GM12874 (cell line): ENCODE data around the gene CHRM3.

Source experiments
- TF ChIP-seq, protein P1 (sequence below): IDR thresholded peaks from 2 replicates; pipeline ENCODE4 v1.5.1; 2011; ENCODE audit warnings: low read depth, mild to moderate bottlenecking, control low read depth, low read length, moderate library complexity; ENCODE audit not compliant: insufficient read depth

The CHRM3 gene

DNA sequence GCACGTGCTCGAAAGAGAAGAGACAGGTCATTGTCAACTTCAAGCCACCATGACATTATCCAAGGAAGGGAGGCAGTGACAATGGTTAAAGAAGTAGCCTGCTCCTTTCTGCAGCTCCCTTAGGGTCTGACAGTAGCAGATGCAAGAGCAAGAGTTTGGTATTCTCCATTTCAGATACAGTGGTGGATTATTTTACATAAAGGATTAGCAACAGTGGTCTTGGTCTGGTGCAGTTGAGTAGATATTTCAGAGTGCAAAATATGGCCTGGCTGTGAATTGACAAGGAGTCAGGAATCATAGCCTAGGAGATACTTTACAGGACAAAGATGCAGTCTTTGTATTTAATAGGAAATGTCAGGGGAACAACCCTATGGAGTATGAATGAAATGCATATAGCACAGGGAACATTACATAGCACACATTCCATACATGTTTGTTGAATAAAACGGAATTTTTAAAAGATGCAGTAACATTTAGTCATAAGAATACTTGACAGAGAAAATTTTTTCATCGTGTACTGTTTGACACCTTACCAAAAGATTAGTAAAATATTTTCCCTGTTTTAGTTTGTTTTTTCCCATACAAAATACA, 41.8 kb downstream of the CHRM3 start:
- TF ChIP-seq, protein P1, sequence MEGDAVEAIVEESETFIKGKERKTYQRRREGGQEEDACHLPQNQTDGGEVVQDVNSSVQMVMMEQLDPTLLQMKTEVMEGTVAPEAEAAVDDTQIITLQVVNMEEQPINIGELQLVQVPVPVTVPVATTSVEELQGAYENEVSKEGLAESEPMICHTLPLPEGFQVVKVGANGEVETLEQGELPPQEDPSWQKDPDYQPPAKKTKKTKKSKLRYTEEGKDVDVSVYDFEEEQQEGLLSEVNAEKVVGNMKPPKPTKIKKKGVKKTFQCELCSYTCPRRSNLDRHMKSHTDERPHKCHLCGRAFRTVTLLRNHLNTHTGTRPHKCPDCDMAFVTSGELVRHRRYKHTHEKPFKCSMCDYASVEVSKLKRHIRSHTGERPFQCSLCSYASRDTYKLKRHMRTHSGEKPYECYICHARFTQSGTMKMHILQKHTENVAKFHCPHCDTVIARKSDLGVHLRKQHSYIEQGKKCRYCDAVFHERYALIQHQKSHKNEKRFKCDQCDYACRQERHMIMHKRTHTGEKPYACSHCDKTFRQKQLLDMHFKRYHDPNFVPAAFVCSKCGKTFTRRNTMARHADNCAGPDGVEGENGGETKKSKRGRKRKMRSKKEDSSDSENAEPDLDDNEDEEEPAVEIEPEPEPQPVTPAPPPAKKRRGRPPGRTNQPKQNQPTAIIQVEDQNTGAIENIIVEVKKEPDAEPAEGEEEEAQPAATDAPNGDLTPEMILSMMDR, result no peak

DNA sequence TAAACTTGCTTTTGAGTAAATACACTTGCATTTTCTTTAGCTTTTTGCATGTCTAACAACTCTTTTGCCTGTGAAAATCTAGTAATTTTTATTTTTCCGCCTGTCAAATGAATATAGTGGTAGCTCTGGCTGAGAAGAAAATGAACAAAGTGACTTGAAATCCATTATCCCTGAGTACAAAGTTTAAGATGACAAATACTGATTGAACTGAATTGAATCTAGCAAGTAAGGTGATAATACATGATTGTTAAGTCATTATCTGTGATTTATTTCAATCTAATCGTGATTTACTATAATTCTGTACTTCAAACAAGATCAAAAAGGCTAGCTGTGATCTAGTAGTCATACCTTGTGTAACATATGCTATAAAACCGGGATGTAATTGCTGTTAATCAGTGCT, 42.8 kb downstream of the CHRM3 start:
- TF ChIP-seq, protein P1, result no peak

DNA sequence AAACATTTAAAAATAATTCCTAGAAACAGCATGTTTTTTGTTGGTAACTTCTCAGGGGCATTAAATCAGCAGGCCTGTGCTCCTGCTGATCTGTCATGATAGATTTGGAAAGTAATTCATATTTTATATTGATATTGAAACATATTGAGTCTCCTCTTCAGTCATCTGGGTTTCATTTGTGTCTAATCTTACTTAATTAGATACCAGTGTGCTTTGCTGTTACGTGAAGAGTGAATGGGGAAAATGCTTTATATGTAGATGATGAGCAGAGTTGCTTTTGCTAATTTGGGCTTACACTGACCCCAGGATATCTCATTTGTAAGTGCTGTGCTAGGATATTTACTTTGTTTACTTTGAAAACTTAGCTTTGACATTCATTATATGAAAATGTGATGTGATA, 45.9 kb downstream of the CHRM3 start:
- TF ChIP-seq, protein P1, result no peak

DNA sequence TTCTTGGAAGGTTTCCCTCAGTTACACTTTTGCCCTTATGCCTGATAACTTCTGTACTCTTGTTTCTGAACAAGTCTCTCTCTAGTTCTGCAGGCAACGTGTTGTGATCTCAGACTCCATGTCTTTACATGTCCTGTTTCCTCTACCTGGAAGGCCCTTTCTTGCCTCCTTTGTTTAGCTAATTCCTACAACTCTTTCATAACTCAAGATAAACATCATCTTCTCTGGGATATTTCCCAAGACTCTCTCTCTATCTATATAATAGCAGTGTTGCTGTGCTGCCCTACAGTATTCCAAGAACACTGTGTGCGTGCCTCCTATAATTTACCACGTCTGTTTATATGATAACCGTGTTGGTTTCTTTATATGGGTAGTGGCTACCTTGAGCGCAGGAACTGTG, 47.8 kb downstream of the CHRM3 start:
- TF ChIP-seq, protein P1, result no peak
